ENCODE data around the gene EEPD1.
"Not testable (repeated sequence)": the region's sequence is repeated elsewhere in the genome, so short reads cannot be mapped to it uniquely, and the experiment has no call there.

EEPD1 gene

GRCh38 chr7:36138209-36138608 lies 14.8 kb upstream of the EEPD1 start:
- no peak for TF ChIP-seq ZNF274 (IDR thresholded peaks at IDR 0.05; ENCODE audit: low read depth, low read length)
- H3K4me3 ChIP-seq (ENCODE audit: low read length): no peak overlapping the region

GRCh38 chr7:36141351-36141750 lies 11.7 kb upstream of the EEPD1 start:
- TF ChIP-seq ZNF274 (IDR thresholded peaks at IDR 0.05; ENCODE audit: low read depth, low read length): no peak
- H3K4me3 ChIP-seq (ENCODE audit: low read length): no peak overlapping the region

GRCh38 chr7:36141850-36142249 lies 11.2 kb upstream of the EEPD1 start:
- TF ChIP-seq ZNF274 (IDR thresholded peaks at IDR 0.05; ENCODE audit: low read depth, low read length): no peak
- H3K4me3 ChIP-seq (ENCODE audit: low read length): no peak overlapping the region

DNA sequence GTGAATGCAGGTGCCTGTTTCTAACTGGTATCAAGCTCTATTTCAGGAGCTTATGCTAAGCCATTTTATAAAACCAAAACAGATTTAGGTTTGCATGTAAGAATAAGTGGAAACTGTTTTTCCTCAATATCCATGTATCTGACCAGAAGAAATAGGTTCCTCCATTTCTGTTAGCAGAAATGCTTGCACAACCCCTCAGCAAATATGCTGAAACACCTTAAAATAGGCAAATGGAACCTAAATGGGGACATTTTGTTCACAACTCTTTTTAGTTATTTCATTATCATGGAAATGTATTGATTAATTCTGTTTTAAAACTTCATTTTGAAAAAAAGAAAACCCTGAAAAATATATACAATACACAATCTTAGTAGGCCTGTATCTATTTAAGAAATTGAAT lies 8.9 kb upstream of the EEPD1 start:
- no peak for TF ChIP-seq ZNF274 (IDR thresholded peaks at IDR 0.05; ENCODE audit: low read depth, low read length)
- no peak overlapping the region for H3K4me3 ChIP-seq (ENCODE audit: low read length)

DNA sequence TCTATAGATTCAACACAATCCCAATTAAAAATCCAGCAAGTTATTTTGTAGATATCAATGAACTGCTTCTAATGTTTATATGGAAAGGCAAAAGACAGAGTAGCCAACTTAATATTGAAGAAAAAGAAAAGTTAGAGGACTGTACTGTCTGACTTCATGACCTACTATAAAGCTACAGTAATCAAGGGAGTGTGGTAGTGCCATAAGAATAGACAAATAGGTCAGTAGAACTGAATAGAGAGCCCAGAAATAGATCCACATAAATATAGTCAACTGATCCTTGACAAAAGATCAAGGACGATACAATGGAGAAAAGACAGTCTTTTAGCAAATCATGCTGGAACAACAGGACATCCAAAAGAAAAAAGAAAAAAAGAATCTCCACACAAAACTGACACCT lies 7.4 kb upstream of the EEPD1 start:
- no peak for TF ChIP-seq ZNF274 (IDR thresholded peaks at IDR 0.05; ENCODE audit: low read depth, low read length)

DNA sequence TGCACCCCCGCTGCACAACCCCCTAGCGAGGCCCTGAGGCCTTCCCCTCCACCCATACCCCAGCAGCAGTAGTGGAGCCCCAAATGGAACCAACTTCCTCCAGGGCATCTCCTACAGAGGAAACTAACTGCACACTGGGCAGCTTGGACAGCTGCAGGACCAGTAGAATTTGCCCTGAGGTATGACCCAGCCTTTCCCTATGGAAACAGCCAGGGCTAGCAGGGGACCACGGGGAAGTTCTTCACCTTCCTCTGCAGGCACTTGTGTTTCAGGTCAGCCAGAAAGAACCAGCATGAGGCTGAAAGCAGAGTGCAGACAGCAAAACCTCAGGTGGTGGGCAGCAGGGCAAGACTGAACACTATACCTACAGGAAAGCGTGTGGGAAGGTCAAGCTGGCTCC lies 5.7 kb upstream of the EEPD1 start:
- H3K4me3 ChIP-seq (ENCODE audit: low read length): no peak overlapping the region
- TF ChIP-seq ZNF274 (IDR thresholded peaks at IDR 0.05; ENCODE audit: low read depth, low read length): no peak

More for the DNA sequence above, 7.4 kb upstream of the EEPD1 start:
- no peak overlapping the region for H3K4me3 ChIP-seq (ENCODE audit: low read length)

DNA sequence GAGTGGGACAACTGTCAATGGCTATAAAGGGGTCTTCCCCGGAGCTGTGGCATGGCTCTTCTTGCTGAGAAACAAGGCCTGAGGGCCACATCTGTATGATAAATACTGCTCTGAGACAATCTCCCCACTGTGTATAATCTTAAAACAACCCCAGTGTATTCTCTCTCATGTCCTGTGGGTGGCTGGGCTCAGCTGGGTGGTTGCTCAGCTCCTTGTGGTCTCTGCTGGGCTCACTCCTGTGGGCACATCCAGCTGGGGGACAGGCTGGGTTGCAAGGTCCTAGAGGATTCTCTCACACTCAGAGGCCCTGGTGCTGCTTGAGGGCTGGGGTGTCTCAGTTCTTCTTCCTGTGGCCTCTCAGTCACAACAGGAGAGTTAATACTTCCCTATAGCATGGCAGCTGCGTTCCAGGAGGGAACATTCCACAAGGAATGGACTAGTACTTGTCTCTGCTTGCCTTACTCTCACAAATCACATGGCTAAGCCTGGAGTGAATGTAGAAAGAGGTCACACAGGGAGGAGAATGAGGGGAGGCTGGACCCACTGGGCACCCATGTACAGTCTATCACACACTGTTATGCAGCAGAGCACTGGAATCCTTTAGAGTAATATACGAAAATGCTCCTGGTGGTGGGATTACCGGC lies 4.5 kb upstream of the EEPD1 start:
- no peak for TF ChIP-seq ZNF274 (IDR thresholded peaks at IDR 0.05; ENCODE audit: low read depth, low read length)

GRCh38 chr7:36149240-36149639 lies 3.8 kb upstream of the EEPD1 start:
- H3K4me3 ChIP-seq (ENCODE audit: low read length): not testable (repeated sequence)

More for the DNA sequence above, 4.5 kb upstream of the EEPD1 start:
- no peak overlapping the region for H3K4me3 ChIP-seq (ENCODE audit: low read length)

DNA sequence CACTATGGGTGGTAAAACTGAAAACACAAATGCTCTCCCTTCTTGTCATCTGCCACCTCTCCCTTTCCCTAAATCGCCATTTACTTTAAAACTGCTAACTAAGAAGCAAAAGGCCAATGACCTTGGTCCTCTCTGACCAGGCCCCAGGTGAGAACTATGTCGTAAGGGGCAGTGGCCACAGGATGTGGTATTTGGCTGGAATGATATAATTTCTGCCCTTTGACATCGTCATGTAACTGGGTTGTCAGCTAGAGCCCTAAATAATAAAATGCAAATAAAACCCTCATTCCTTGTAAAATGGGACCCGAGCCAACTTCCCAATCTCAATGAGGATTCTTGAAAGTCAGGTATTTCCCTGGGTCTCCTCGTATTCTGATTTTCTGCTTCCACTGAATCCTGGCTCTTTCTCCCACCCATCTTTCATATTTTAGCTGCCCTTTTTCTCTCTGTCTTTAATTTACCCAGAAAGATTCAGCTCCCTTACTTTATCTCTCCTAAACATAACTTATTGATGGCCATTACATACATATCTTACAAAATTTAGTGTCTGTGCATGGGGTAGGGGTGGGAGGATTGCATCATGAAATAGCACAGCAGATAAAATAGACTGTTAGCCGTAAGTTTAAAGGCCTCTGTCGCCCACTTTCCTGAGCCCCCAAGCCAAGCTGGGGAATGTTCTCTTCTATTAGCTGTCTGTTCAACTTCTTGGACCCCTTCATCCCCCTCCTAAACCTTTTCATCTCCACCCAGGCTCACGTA lies 3.2 kb upstream of the EEPD1 start:
- H3K4me3 ChIP-seq (ENCODE audit: low read length): no peak overlapping the region
- TF ChIP-seq ZNF274 (IDR thresholded peaks at IDR 0.05; ENCODE audit: low read depth, low read length): no peak

DNA sequence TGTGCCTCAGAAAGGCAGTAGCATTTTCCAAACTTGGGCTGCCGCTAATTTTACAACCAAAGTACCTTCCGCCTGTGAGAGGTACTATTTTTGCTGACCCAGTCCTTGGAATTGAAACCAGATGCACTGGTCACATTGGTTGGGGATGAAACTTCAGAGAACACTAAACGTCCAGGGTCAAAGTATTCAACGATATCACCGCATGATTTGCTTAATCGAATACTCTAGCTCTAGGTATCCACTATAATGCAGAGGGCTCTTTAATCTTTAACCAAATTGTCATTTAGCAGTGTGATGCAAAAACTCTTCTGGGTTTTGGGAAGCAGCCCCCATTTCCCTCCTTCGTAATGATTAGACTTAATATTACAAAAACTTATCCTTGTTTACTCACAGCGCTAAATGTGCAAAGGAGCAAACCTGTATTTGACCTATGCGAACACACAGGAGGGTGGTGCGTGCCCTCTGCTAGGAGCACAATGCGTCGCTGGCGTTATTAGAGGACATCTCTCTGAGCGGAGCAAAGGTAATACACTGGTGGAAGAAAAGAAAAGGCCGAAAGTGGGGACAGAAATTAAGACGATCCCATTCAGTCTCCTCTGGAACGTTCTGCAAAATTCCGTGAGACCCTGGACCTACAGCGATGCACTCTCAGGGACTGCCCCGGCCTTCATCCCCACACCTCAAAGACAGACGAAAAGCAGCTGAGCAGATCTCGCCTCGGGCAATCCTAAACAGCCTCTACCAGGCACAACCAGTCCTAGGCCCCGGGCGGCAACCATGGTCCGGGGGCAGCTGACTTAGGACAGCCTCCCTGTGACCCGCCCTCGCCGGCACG lies 916 bp upstream of the EEPD1 start:
- H3K4me3 ChIP-seq (ENCODE audit: low read length): peak overlapping the region; percentile 25; the same call in 1 of the 2 replicates
- TF ChIP-seq ZNF274 (IDR thresholded peaks at IDR 0.05; ENCODE audit: low read depth, low read length): no peak

DNA sequence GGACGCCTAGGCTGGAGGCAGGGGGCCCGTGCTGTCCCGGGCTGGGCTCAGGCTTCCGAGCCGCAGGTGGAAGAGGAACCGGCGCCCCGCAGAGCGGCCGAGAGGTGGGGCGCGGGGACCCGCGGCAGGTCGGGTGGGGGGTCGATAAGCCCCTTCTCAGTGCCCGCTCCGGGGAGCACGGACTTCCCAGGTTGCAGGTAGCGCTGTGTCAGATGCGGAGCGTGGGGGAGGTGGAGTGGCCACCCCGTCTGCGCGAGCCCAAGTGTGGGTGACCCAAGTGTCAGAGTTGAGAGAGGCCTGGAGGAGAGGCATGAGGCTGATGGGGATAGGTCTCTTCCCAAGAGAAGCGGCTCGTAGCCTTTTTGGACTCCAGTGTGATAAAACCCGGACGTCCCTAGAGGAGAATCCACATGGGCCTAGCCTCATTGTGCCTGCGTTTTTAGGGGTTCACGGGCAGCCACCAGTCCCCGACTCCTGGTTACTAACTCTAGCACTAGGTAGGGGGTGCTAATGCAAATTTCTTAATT lies 580 bp downstream of the EEPD1 start:
- TF ChIP-seq ZNF274 (IDR thresholded peaks at IDR 0.05; ENCODE audit: low read depth, low read length): no peak
- H3K4me3 ChIP-seq (ENCODE audit: low read length): peak overlapping the region; percentile 58; the same call in 1 of the 2 replicates

- no peak overlapping the region for H3K4me3 ChIP-seq (ENCODE audit: low read length)
- TF ChIP-seq ZNF274 (IDR thresholded peaks at IDR 0.05; ENCODE audit: low read depth, low read length): no peak
These were observed 1.5 kb downstream of the EEPD1 start for GRCh38 chr7:36154255-36155212.

DNA sequence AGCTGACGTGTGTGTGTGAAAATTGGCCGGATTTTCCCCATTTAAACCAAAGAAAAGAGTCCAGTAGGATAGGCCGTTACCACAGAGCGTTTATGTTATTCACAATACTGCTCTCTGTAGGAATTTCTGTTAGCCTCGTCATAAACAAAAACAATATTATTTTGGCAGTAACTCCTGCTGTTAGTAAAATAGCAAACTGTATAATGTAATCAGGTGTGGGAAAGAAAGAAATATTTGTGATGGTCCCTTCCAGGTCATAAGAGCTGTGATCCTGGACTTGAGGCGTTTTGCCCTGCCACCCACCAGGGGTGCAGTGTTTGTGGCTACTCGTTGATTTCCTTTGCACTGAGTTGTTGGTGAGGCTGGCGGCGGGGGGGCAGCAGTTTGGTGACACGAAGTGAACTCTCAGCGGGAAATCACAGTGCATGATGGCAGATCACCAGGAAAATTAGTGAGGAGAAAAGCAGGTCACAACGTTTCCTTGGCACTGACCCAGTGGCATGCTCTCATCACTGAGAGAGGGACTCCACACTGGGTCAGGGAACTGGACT lies 2.8 kb downstream of the EEPD1 start:
- H3K4me3 ChIP-seq (ENCODE audit: low read length): no peak overlapping the region
- TF ChIP-seq ZNF274 (IDR thresholded peaks at IDR 0.05; ENCODE audit: low read depth, low read length): no peak

Data from GM08714 (cell line).